IgD-negative memory B cell (primary cell): Measurements from ENCODE around the gene UHRF1. TPM values are rescaled to one million over a fixed set of nuclear protein-coding genes. Genes with fewer than 3 reads are reported as not detected.
"Not testable (repeated sequence)": the region's sequence is repeated elsewhere in the genome, so short reads cannot be mapped to it uniquely, and the experiment has no call there.

ENCODE experiments used
- H3K27ac Mint-ChIP-seq, 3 donors: one replicate each; pipeline ENCODE4 v1.8.0; 2020 to 2022; ENCODE audit warnings: mild to moderate bottlenecking in 3 of 3, mixed read lengths in 3 of 3, moderate library complexity in 1 of 3
- H3K27me3 Mint-ChIP-seq: one replicate; pipeline ENCODE4 v1.8.0; 2021; ENCODE audit warnings: mixed read lengths
- H3K36me3 Mint-ChIP-seq: one replicate; pipeline ENCODE4 v1.8.0; 2020; ENCODE audit warnings: mild to moderate bottlenecking, mixed read lengths
- H3K4me1 Mint-ChIP-seq, 3 donors: one replicate each; pipeline ENCODE4 v1.8.0; 2020 to 2022; ENCODE audit warnings: mixed read lengths in 3 of 3, mild to moderate bottlenecking in 1 of 3
- H3K4me3 Mint-ChIP-seq, 4 donors: one replicate each; pipeline ENCODE4 v1.8.0; 2020 to 2022; ENCODE audit warnings: mild to moderate bottlenecking in 4 of 4, mixed read lengths in 4 of 4, moderate library complexity in 3 of 4
- H3K9me3 Mint-ChIP-seq, 3 donors: one replicate each; pipeline ENCODE4 v1.8.0; 2020 to 2021; ENCODE audit warnings: mixed read lengths in 3 of 3, mild to moderate bottlenecking in 1 of 3
- polyA plus RNA-seq: library from polyadenylated mRNA; unstranded; fragments of 300-500 nt; fragmentation: Illumina TruSeq; gene quantifications from one replicate; pipeline ENCODE4 v1.2.3, GENCODE V29; 2021

The UHRF1 gene
- polyA plus RNA-seq: not detected

DNA sequence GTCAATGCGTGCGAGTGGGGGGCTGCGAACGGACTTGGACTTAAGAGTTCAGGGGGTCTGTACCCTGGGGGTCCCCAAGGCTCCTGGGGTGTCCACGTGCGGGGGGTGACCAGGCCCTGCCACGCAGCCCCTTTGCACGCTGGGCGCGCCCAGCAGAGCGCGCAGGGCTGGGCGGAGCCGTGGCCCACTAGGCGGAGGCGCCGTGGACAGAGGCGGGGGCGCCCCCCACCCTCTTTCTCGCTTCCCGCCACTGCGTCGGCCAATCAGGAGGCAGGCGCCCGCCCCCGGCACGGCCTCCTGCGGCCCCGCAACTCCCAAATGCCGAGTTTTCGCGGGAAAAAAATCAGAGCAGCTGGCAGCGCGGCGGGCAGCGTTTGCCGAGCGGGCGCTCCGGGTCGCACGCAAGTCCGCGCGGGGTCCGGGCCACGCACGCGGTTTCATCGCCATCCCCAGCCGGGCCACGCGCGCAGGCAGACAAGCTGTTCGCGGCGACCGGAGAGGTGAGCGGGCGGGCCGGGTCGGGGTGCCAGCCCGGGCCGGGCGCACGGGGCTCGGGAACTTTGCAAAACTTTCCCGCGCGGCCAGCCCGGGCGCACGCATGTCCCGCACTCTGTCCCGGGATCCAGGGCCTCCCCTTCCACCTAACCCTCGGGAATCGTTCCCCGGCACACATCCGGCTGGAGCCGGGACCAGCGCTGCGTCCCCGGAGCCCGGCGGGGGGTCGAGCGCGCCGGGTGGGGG, at the start of gene UHRF1:
Gene UHRF1 (plus strand): TSS at position 346 of the 741 bp plus-strand sequence. CDS start 1,385 bp downstream, outside the sequence.
- Mint-ChIP-seq H3K36me3 (peaks cover 2% of the 10 kb centered on the region), H3K9me3 (no peaks in the 10 kb centered on the region), H3K4me1 (peaks cover 17 to 32% (median 20%) of the 10 kb centered on the region in 3 donors), H3K4me3 (peak within 1 kb of the TSS; percentile 83 to 97 (median 92)), H3K27me3 (no peaks in the 10 kb centered on the region), H3K27ac (peak within 1 kb of the TSS; percentile 63 to 85 (median 75))

- H3K4me1 Mint-ChIP-seq: peaks cover 4 to 20% (median 6%) of the 10 kb centered on the region in 3 donors
- H3K27ac Mint-ChIP-seq: no peak overlapping the region
- H3K4me3 Mint-ChIP-seq: no peak overlapping the region
- no peaks in the 10 kb centered on the region for H3K27me3 Mint-ChIP-seq
- H3K9me3 Mint-ChIP-seq: no peaks in the 10 kb centered on the region
- peaks cover 2% of the 10 kb centered on the region for H3K36me3 Mint-ChIP-seq
These were observed 49.6 kb upstream of the UHRF1 start for GRCh38 chr19:4859697-4860096.

DNA sequence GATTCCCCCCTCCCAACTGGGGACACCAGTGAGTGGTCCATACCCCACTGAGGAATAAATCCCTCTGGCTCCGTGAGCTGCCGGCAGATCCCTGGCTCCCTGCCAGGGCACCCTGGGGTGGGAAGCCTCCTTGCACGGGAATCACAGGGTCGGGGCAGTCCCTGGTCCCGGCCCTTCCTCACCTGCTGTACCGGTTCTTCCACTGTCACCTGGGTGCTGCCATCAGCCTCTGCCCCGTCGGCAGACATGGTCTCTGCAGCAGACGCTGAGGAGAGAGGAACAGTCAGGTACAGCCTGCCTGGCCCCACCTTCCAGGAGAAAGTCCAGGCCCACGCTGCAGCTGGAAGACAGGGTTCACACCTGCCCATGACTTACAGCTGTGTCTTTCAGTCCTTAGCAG, 48.2 kb upstream of the UHRF1 start:
- H3K4me3 Mint-ChIP-seq: peak overlapping the region in 1 of 4 donors; percentile 65
- no peak overlapping the region for H3K27ac Mint-ChIP-seq
- no peaks in the 10 kb centered on the region for H3K9me3 Mint-ChIP-seq
- H3K4me1 Mint-ChIP-seq: peaks cover 5 to 21% (median 6%) of the 10 kb centered on the region in 3 donors
- H3K36me3 Mint-ChIP-seq: peaks cover 2% of the 10 kb centered on the region
- H3K27me3 Mint-ChIP-seq: no peaks in the 10 kb centered on the region

DNA sequence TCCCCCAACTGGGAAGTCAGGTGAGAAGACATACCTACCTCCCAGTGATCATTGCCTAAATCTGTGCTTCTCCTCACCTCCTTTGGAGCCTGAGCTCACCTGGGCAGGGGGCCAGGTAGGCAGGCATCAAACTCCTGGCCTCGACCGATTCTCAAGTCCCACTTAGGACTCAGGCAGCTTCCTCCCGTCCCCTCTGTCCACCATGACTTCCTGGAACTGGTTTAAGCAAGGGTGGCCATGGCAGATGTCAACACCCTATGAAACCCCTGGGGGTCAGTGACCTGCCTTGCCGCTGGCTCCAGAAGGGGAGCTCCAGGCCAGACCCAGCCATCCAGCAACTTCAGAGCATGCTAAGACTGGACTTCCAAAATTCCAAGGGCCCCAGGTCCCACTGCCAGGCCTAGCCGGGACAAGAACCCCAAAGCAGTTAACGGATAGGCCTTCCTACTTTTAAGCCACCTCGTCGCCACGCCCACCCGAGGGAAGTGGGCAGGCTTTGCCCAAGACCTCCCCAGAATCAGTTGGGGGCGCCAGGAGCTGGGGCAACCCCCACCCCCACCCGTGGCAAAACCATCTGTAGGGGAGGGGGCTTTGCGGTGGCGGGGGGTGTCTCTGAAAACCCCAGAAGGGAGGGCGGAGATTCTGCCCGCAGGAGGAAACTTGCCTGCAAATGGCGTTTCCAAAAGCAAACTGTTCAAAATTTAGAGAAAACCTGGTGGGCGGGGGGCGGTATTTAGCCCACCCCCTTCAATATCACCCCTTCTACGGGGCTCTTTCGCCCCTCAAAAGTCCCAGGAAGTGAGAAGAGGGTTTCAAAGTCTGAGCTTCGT, 42.5 kb upstream of the UHRF1 start:
- no peaks in the 10 kb centered on the region for H3K27me3 Mint-ChIP-seq
- H3K27ac Mint-ChIP-seq: peak overlapping the region; percentile 43 to 92 (median 71)
- H3K4me3 Mint-ChIP-seq: peak overlapping the region; percentile 86 to 93 (median 90)

GRCh38 chr19:4867534-4868285, 41.6 kb upstream of the UHRF1 start, which contains the start of gene PLIN3:
PLIN3 (minus strand) TSS chr19:4867667; CDS start chr19:4861394, 6,273 bp downstream.
- H3K4me1 Mint-ChIP-seq: peaks cover 5 to 18% (median 15%) of the 10 kb centered on the region in 3 donors
- H3K4me3 Mint-ChIP-seq: peak within 1 kb of the TSS; percentile 86 to 93 (median 90)
- peaks cover 2% of the 10 kb centered on the region for H3K36me3 Mint-ChIP-seq
- no peaks in the 10 kb centered on the region for H3K9me3 Mint-ChIP-seq
- no peaks in the 10 kb centered on the region for H3K27me3 Mint-ChIP-seq
- peak within 1 kb of the TSS; percentile 43 to 92 (median 80) for H3K27ac Mint-ChIP-seq

More for the DNA sequence above, 42.5 kb upstream of the UHRF1 start:
- Mint-ChIP-seq H3K9me3 (no peaks in the 10 kb centered on the region), H3K4me1 (peaks cover 5 to 21% (median 12%) of the 10 kb centered on the region in 3 donors), H3K36me3 (peaks cover 2% of the 10 kb centered on the region)

GRCh38 chr19:4868286-4868834, 40.9 kb upstream of the UHRF1 start:
- Mint-ChIP-seq H3K36me3 (peaks cover 2% of the 10 kb centered on the region), H3K4me1 (peaks cover 5 to 15% (median 15%) of the 10 kb centered on the region in 3 donors), H3K27ac (peak overlapping the region; percentile 43 to 92 (median 80))

DNA sequence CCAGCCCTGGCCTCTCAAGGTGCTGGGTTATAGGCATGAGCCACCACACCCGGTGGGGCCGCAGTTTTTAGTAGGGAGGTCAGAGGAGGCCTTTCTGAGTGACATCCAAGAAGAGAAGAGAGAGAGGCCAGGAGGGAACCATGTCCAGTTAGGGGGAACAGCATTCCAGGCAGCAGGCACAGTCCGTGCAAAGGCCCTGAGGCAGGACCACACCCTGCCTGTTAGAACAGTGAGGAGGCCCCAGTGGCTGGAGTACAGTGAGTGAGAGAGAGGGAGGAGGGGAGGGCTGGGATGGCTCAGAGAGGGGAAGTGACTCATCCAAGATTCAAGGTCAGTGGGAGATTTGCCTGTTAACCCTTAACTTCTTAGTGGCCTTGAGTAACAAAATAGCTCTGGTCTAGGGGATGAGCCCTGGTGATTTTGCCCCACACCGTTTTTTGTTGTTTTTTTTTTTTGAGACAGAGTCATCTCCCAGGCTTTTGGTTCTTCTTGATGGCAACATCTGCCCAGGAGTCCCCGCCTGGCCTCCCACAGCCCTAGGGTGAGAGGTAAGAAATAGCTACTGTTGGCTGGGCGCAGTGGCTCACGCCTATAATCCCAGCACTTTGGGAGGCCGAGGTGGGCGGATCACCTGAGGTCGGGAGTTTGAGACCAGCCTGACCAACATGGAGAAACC, 39.1 kb upstream of the UHRF1 start:
- peak overlapping the region in 1 of 3 donors; percentile 60 for H3K27ac Mint-ChIP-seq
- peaks cover 4 to 9% (median 5%) of the 10 kb centered on the region in 3 donors for H3K4me1 Mint-ChIP-seq
- H3K9me3 Mint-ChIP-seq: no peaks in the 10 kb centered on the region
- H3K27me3 Mint-ChIP-seq: no peaks in the 10 kb centered on the region
- no peaks in the 10 kb centered on the region for H3K36me3 Mint-ChIP-seq
- H3K4me3 Mint-ChIP-seq: peak overlapping the region in 2 of 4 donors; percentile 8 to 71

More at GRCh38 chr19:4868286-4868834, 40.9 kb upstream of the UHRF1 start:
- Mint-ChIP-seq H3K4me3 (peak overlapping the region; percentile 86 to 93 (median 90)), H3K9me3 (no peaks in the 10 kb centered on the region), H3K27me3 (no peaks in the 10 kb centered on the region)

DNA sequence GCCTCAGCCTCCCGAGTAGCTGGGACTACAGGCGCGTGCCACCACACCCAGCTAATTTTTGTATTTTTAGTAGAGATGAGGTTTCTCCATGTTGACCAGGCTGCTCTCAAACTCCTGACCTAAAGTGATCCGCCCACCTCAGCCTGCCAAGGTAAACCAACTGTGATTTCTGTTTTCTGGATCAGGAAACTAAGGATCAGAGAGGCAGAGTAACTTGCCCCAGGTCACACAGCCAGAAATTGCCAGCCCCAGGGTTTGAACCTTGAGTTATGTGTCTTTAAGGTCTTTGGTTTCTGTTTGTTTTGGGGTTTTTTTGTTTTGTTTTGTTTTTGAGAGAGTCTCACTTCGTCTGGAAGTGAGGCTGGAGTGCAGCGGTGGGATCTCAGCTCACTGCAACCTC, 37.6 kb upstream of the UHRF1 start:
- Mint-ChIP-seq H3K36me3 (no peaks in the 10 kb centered on the region), H3K27ac (peak overlapping the region in 1 of 3 donors; percentile 23), H3K4me1 (peaks cover 5 to 9% (median 8%) of the 10 kb centered on the region in 3 donors), H3K9me3 (no peaks in the 10 kb centered on the region), H3K27me3 (no peaks in the 10 kb centered on the region), H3K4me3 (no peak overlapping the region)

DNA sequence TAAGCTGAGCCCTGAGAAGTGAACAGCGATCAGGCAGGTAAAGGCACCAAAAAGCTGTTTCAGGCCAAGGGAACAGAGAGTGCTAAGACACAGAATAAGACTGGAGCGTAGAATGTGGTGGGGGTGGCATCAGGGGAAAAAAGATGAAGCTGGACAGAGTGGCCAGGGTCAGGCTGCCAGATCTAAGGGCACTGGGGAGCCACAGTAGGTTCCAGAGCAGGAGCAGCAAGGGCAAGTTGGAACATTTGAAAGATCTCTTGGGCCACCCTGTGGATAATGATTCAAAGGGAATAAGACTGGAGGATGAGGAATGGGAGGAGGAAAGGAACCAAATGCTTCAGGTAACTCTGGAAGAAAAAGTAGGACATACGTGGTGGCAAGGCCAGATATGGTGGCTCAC, 35.4 kb upstream of the UHRF1 start:
- H3K4me3 Mint-ChIP-seq: peak overlapping the region in 1 of 4 donors; percentile 63
- H3K4me1 Mint-ChIP-seq: peaks cover 5 to 9% (median 6%) of the 10 kb centered on the region in 3 donors
- H3K36me3 Mint-ChIP-seq: no peaks in the 10 kb centered on the region
- H3K9me3 Mint-ChIP-seq: no peaks in the 10 kb centered on the region
- H3K27me3 Mint-ChIP-seq: peaks cover 2% of the 10 kb centered on the region
- peak overlapping the region in 1 of 3 donors; percentile 79 for H3K27ac Mint-ChIP-seq

DNA sequence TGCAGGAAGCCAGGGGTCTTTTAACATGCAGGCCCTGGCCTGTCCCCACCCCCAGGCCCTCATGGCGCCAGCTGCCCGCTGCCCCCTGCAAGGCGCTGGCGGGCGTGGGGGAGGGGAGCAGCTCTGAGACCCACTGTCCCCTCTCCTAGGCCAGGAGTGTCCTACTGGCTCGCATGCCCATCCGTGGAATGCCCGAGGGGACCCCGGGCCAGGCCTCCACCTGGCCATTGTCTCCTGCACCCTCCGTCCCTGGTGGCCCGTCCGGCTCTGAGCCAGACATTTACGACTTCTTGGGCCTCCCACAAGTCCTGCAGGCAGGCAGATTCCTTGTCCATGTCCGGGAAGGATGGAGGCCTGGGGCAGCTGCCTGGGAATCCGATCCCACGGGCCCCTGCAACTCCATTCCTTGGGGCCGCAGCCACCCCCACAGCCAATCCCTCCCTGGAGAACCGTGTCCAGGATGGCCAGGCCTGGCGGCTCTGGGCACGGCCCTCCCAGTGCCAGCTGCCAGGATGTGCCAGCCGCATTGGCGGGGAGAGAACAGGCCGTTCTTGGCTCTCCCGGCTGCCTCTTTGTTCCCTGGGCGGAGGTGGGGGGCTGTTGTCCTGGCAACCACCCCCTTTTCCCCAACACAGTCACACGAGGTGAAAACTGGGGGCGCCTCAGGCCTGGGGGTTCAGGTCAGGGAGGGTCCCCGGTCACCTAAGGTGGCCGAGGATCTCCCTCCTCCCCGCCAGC, 31.4 kb upstream of the UHRF1 start:
- H3K9me3 Mint-ChIP-seq: no peaks in the 10 kb centered on the region
- peaks cover 4% of the 10 kb centered on the region for H3K27me3 Mint-ChIP-seq
- H3K36me3 Mint-ChIP-seq: no peaks in the 10 kb centered on the region
- no peak overlapping the region for H3K4me3 Mint-ChIP-seq
- no peak overlapping the region for H3K27ac Mint-ChIP-seq
- peaks cover 3 to 5% (median 5%) of the 10 kb centered on the region in 3 donors for H3K4me1 Mint-ChIP-seq

DNA sequence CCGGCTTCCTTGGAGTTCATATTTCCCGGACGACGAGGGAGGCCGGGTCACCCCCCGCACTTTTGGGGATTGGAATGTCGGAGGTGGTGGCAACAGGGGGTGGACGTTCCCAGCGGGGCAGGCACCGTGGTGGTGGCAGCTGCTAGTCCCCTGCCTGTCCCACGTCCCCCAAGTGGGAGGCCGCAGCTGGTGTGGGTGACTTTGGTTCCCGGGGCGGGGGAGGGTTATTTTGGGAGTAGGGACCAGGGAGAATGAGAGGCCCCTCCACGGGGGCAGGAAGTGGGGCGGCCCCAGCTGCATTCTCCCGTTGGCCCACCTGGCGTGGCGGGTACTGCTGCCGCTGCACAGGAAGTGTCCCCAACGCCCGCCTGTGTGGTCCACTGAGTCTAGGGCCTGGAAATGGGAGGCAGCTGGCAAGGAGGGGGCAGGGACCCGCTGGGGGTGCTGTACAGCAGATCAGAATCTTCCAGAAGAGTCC, 30.8 kb upstream of the UHRF1 start:
- peaks cover 4% of the 10 kb centered on the region for H3K27me3 Mint-ChIP-seq
- peaks cover 4 to 5% (median 4%) of the 10 kb centered on the region in 3 donors for H3K4me1 Mint-ChIP-seq
- no peak overlapping the region for H3K4me3 Mint-ChIP-seq
- H3K36me3 Mint-ChIP-seq: peaks cover under 1% of the 10 kb centered on the region
- H3K27ac Mint-ChIP-seq: no peak overlapping the region
- no peaks in the 10 kb centered on the region for H3K9me3 Mint-ChIP-seq

DNA sequence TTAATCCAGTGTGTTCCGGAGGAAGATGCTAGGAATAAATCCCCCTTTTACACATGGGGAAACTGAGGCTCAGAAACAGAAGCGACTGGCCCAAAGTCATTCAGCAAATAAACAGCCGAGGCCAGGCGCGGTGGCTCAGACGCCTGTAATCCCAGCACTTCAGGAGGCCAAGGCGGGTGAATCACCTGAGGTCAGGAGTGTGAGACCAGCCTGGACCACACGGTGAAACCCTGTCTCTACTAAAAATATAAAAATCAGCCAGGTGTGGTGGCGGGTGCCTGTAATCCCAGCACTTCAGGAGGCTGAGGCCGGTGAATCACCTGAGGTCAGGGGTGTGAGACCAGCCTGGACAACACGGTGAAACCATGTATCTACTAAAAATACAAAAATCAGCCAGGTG, 30.3 kb upstream of the UHRF1 start:
- H3K9me3 Mint-ChIP-seq: no peaks in the 10 kb centered on the region
- H3K27ac Mint-ChIP-seq: no peak overlapping the region
- H3K27me3 Mint-ChIP-seq: peaks cover 4% of the 10 kb centered on the region
- peaks cover 3% of the 10 kb centered on the region for H3K36me3 Mint-ChIP-seq
- H3K4me3 Mint-ChIP-seq: no peak overlapping the region
- H3K4me1 Mint-ChIP-seq: peaks cover 0 to 5% (median 5%) of the 10 kb centered on the region in 3 donors

- not testable (repeated sequence) for H3K36me3 Mint-ChIP-seq, H3K27ac Mint-ChIP-seq, H3K4me3 Mint-ChIP-seq, H3K27me3 Mint-ChIP-seq, H3K9me3 Mint-ChIP-seq, H3K4me1 Mint-ChIP-seq
These were observed 26.4 kb upstream of the UHRF1 start for GRCh38 chr19:4882874-4883273.
